ENCODE data around the gene ASTE1.

DNA sequence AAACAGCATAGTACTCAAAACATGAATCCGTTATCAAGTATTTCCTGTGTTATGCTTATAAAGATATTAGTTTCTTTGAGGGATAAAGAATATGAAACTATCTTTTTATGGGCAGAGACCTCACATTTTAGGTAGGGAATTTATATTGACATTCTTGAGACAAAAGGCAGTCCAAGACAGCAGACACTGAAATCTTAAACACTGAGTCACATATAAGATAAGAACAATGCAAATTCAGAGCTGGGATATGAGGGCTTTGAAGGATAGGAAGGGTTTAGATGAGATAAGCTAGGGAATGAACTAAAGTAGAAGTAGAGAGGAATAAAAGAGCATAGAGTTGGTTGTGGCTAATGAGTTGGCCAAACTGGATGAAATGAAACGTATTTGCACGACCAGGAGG is 58.4 kb downstream of the ASTE1 start:
- TF ChIP-seq, protein P1, sequence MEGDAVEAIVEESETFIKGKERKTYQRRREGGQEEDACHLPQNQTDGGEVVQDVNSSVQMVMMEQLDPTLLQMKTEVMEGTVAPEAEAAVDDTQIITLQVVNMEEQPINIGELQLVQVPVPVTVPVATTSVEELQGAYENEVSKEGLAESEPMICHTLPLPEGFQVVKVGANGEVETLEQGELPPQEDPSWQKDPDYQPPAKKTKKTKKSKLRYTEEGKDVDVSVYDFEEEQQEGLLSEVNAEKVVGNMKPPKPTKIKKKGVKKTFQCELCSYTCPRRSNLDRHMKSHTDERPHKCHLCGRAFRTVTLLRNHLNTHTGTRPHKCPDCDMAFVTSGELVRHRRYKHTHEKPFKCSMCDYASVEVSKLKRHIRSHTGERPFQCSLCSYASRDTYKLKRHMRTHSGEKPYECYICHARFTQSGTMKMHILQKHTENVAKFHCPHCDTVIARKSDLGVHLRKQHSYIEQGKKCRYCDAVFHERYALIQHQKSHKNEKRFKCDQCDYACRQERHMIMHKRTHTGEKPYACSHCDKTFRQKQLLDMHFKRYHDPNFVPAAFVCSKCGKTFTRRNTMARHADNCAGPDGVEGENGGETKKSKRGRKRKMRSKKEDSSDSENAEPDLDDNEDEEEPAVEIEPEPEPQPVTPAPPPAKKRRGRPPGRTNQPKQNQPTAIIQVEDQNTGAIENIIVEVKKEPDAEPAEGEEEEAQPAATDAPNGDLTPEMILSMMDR (IDR thresholded peaks at IDR 0.05), result no peak
- no peak for TF ChIP-seq POLR2A (IDR thresholded peaks at IDR 0.05)

All from vagina (tissue), 2 donors.